Activated CD4-positive, alpha-beta T cell treated with anti-CD3 and anti-CD28 coated beads for 1 hour (primary cell): Measurements from ENCODE around the gene REG1B.
"Not testable (repeated sequence)": the region's sequence is repeated elsewhere in the genome, so short reads cannot be mapped to it uniquely, and the experiment has no call there.

Experiments used
- DNase-seq: peaks from one replicate; pipeline ENCODE4 v3.0.0-alpha.2; 2020

The REG1B gene

DNA sequence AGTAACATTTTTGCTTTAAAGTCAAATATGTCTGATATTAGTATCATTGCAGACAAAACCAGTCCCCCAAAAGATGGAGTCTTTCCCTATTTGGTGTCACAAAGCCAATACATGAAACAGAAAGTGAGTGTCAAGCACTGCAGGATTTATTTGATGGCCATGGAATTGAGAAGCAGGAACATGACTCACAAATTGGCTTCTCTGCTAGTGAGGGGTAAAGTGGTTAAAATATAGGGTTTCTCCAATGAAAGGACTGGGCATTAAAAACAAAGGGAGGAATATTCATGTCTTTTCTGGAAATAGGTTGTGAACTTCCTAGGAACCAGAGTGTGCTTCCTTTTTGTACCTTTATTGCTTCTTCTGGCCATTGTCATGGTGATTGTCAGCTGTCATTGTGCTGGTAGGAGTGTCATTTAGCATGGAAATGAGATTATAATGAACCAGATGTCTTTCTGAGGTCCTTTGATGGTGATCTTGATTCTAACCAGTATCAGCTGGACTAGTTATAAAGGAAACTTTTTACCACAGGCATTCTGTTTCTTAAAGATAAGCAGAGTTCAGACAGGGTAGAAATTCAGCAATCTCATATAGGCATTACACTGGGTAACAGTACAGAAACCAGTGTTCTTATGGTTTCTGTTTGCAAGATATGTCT lies 4.1 kb downstream of the REG1B start:
- no peak for DNase-seq

DNA sequence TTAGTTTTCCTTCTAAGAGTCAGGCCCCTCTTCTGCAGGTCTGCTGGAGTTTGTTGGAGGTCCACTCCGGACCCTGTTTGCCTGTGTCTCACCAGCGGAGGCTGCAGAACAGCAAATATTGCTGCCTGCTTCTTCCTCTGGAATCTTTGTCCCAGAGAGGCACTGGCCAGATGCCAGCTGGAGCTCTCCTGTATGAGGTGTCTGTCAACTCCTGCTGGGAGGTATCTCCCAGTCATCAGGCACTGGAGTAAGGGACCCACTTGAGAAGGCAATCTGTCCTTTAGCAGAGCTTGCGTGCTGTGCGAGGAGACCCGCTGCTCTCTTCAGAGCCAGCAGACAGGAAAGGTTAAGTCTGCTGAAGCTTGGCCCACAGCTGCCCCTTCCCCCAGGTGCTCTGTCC lies 4.8 kb downstream of the REG1B start:
- DNase-seq, result no peak

GRCh38 chr2:79071078-79071477 lies 16.7 kb downstream of the REG1B start:
- DNase-seq, result no peak

DNA sequence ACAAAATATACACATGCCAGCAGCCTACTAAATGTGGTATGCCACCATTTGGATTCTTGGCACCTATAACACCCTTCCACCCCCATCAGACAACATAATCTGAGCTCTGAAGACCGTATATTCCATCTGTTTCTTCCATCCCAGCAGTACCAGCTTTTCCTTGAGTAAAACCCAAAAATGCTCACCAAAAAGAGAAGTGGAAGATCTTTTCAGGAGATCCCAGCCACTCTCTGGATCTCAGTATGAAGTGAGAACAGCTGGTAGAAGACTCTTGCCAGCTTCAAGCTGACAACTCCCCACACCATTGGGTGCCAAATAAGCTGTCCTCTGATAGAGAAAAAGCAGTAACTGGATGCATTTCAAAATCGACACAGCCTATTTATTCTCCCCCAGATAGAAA lies 22.6 kb downstream of the REG1B start:
- no peak for DNase-seq

- DNase-seq, result not testable (repeated sequence)
These were observed 33.0 kb downstream of the REG1B start for GRCh38 chr2:79054769-79055168.

DNA sequence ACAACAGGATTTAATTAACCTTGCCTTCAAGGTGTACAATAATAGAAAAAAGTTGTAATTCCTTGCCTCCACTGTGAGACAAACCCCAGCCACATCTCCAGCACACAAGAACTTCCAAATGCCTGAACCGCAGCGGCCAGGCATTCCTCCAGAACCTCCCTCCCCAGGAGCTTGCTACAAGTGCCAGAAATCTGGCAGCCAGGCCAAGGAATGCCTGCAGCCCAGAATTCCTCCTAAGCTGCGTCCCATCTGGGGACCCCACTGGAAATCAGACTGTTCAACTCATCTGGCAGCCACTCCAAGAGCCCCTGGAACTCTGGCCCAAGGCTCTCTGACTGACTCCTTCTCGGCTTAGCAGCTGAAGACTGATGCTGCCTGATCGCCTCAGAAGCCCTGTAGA lies 34.3 kb downstream of the REG1B start:
- DNase-seq, result not testable (repeated sequence)

GRCh38 chr2:79041032-79041448 lies 46.8 kb downstream of the REG1B start:
- no peak for DNase-seq

DNA sequence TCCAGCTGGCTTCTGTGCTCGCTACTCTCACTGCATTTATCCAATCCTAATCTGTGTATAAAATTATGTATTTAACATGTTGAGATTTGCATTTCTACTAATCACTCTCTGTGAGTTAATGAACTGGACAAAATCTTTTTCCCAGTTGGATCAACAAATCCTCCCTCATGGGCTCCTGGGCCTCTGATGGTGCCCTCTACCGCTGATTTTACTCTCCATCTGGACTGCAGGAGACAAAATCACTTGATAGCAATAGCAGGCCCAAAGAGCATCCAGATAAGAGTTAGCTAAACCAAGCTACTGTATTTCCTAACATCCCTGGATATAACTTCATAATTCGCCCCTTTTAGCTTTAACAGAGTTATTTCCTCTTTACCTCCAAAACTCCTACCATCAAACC lies 47.8 kb downstream of the REG1B start:
- no peak for DNase-seq
